Bone marrow (tissue), 2 donors: ENCODE results near the gene TMEM132D.
"Not testable (repeated sequence)": the region's sequence is repeated elsewhere in the genome, so short reads cannot be mapped to it uniquely, and the experiment has no call there.

Experiments
- DNase-seq, 2 donors: peaks; one replicate each; lab custom pipeline; 2025; lab: John Stamatoyannopoulos, UW

The TMEM132D gene

DNA sequence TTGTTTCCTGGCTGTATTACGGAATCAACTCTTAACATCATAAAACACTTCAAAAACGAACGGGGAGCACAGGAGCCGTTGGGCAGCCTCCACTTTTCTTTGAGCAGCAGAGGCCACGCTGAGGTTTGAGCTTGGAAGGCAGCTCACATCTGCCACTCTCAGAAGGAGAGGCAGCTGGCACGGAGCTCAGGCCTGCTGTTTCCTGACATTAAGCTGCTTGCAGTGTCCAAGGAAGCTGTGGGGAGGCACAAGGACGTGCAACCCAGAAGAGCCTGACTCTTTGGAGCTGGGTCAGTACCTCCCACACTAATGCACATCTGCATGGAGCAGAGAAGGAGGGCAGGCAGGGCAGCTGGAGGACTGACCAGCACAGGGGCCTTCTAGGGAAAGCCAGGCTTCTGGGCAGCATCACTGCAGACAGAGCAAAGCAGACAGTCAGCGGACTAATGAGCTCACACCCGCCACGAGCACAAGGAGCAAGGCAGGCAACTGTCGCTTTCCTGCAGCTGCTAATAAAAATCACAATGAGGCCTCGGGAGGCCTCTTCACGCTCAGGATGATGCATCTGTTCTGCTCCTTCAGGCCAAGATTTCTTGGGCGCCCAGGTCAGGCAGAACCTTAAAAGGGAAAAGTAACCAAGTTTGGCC lies 839.5 kb downstream of the TMEM132D start:
- no peak for DNase-seq

DNA sequence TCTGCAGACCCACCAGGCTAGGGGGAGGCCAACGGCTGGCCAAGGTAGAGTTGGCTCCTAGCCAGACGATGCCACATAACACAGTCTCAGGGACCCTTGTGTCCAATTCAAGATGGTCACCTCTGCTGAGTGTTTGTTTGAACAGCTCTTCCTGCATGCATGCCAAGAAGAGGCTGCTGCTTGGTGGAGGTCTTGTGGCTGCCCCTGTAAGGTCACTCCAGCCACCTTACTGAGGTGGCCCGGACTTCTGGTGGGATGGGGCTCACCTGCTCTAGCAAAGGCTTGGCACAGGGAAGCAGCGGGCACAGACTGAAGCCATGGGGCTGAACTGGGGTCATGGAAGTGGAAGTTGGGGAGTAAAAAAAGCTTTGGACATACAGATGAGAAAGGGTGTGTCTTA lies 840.2 kb downstream of the TMEM132D start:
- no peak for DNase-seq

DNA sequence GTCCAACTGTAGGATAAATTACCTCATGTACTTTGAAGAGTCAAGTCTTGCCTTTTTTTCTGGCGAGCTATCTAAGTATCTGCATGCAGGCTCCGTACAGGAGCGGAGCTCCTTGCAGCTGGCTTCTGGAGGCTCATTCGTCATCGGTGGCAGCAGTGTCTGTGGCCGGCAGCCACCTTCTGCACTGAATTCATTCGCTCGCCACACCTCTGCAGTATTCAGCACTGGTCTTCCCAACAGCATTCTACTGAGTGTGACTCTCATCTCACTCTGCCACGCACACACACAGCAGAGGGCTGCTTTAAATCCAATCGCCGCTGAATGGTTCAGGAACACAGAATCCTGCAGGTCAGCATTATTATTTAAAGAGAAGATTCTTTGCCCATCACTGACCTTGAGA lies 850.6 kb downstream of the TMEM132D start:
- no peak for DNase-seq

DNA sequence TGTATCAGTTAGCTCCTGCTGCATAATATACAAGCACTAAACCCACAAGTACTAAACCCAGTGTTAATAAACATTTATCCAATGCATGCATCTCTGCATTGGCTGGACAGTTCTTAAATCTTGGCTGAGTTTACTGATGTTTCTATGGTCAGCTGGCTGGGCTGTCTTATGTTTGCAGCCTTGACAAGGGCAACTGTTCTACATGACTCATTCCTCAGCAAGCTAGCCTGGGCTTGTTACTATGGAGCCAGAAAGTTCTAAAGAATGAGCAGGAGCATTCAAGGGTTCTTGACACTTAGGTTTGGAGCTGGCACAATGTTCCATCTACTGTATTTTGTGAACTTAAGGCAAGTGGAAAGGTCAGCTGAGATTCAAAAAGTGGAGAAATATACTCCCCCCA lies 851.5 kb downstream of the TMEM132D start:
- DNase-seq, result no peak

DNA sequence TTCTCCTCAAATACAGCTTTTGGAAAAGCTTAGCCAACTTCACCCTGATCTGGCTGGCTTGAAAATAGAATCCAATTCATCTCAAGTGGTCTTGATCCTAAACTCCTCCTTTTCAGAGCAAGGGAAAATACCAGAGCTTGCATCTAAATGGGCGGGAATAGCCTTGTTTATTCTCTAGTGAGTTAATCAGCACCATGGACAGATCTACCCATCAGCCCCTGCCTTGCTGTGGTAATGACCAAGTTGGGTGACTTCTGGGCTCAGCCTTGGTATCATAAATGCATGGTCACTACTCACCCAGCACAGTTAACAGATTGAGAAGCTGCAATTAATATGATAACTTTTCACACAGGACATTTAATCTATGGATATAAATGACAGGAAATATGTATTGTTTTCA lies 853.9 kb downstream of the TMEM132D start:
- DNase-seq, result no peak

DNA sequence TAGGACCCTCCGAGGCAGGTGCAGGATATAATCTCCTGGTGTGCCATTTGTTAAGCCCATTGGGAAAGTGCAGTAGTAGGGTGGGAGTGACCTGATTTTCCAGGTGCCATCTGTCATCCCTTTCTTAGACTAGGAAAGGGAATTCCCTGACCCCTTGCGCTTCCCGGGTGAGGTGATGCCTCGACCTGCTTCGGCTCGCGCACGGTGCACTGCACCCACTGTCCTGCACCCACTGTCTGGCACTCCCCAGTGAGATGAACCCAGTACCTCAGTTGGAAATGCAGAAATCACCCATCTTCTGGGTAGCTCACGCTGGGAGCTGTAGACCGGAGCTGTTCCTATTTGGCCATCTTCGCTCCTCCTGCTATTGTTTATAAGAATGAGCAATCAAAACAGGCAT lies 860.5 kb downstream of the TMEM132D start:
- DNase-seq, result not testable (repeated sequence)

DNA sequence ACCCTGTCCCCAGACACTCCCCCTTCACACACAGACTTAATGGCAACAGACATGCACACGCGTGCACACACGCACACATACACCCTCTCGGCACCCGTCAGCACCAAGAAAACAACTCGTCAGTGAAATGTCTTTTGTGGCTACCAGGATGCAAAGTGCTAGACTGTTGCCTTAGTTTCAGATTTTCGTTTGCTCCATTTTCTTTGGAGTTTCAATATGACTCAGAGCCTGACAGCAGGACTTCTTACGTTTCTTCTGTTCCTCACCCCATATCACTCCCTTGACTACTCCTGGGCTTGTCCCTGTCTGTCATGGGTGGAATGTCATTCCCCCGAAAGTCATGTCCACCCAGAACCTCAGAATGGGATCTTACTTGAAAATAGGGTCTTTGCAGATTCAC lies 867.7 kb downstream of the TMEM132D start:
- DNase-seq, result no peak

DNA sequence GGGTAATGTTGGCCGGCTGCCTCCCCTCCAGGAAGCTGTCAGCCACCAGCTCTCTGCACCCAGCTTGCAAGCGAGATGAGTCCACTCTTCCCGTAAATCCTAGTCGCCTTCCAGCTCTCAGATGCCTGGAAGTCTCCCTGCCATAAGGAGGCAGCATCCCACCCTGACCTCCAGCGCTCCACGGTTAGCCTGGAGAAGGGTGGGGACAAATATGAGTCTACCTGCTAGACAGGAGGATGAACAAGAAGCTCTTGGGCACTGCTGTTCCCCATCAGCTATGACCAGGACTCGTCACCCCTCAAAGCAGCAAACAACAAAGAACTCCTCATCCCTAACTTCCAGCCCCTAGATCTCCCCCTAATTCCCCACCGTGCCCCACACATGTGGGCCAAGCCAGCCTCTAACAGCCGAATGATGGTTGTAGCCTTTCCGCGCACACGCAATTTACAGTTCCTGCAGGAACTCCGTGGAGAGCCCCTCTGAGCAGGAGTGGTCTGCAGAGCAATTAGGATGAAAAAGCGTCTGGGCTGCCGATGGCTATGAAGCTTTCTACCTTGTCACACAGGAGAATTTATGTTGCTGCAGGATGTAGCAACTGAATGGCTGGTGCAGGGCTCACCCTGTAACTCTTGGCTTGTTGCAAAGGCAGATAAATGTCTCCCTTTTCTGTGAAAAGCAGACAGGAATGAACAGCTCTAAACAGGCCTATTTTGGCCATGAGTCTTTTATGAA lies 869.1 kb downstream of the TMEM132D start:
- no peak for DNase-seq

DNA sequence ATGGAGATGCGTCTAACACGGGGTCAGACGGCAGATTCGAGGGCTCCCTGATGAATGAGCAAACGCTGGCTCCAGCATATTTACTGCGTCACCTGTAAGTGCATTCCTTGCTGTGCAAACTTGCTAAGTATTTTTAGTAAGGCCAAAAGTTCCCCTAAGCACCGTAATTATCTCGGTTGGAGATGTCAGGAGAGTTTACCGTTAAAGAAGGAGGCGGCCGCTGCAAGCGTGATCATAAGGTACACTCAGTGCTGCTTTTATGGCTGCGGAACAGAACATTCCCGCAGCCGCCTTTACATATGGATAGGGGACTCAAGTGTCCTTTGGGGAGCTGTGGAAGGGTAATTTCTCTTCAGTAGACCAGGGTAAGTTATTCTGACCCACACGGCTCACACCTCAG lies 875.0 kb downstream of the TMEM132D start:
- no peak for DNase-seq

DNA sequence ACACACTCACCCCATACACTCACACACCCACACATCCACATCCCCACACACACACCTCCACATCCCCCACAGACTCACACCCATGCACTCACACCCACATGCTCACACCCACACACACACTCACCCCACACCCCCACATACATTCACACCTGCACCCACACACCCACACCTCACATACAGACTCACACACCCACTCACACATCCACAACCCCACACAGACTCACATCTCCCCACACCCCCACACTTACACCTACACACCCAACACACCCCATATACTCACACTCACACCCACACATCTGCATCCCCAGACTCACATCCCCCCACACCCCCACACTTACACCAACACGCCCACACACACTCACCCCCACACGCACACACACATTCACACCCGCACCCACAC lies 878.8 kb downstream of the TMEM132D start:
- no peak for DNase-seq
